ENCODE results near the gene TMEM18. TPM values are rescaled to one million over a fixed set of nuclear protein-coding genes. Genes with fewer than 3 reads are reported as not detected.

TMEM18 gene
- polyA plus RNA-seq, 1 of the 3 experiments (the other 2 are of a cell fraction), result 29.3 TPM

DNA sequence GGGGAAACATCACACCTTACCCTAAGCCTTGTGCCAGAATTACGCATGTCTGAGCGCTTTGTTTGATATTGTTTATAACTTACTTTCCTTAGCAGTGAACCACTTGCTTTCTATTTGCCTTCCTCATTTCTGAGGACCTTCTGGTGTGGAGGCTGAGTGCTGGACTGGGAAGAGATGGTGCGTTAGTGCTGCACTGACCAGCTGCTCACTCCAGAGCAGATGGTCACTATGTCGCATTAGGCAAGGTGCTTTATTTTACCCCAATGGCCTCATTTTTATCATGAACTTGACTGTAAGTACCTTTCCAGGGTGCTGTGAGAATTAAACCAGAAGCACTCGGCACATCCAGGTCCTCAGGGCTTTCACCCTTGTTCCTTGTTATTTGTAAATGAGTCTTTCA is 46.6 kb upstream of the TMEM18 start:
- H3K9me2 ChIP-seq, result no peaks in the 10 kb centered on the region
- no peak for TF ChIP-seq FOXJ3 (CRISPR knock-in tag; IDR thresholded peaks at IDR 0.05)
- TF ChIP-seq, protein P1, sequence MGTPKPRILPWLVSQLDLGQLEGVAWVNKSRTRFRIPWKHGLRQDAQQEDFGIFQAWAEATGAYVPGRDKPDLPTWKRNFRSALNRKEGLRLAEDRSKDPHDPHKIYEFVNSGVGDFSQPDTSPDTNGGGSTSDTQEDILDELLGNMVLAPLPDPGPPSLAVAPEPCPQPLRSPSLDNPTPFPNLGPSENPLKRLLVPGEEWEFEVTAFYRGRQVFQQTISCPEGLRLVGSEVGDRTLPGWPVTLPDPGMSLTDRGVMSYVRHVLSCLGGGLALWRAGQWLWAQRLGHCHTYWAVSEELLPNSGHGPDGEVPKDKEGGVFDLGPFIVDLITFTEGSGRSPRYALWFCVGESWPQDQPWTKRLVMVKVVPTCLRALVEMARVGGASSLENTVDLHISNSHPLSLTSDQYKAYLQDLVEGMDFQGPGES (IDR thresholded peaks at IDR 0.05; ENCODE audit: low read depth, low read length), result no peak
- TF ChIP-seq RFX5 (IDR thresholded peaks at IDR 0.05; ENCODE audit: low read length), result no peak
- TF ChIP-seq USF1 (IDR thresholded peaks at IDR 0.05; ENCODE audit: borderline replicate concordance, low read depth), result no peak
- TF ChIP-seq EZH2phosphoT487 (IDR thresholded peaks at IDR 0.05; ENCODE audit: borderline replicate concordance, low read depth), result no peak
- no peak for TF ChIP-seq SMC3 (IDR thresholded peaks at IDR 0.05; ENCODE audit: low read depth, low read length)
- TF ChIP-seq USF2 (IDR thresholded peaks at IDR 0.05; ENCODE audit: borderline replicate concordance, low read depth, low read length), result no peak
- TF ChIP-seq ZBTB33 (IDR thresholded peaks at IDR 0.05; ENCODE audit: borderline replicate concordance, low read depth), result no peak
- TF ChIP-seq EP300 (IDR thresholded peaks at IDR 0.05; ENCODE audit: borderline replicate concordance in 1 of 2, low read depth in 1 of 2, low read length in 1 of 2), result no peak
- TF ChIP-seq TEAD4 (IDR thresholded peaks at IDR 0.05; ENCODE audit: borderline replicate concordance, insufficient read depth), result no peak
- TF ChIP-seq YY1 (IDR thresholded peaks at IDR 0.05; ENCODE audit: low read depth), result no peak
- DNase-seq, result no peak
- H3K4me3 ChIP-seq (ENCODE audit: low read depth in 2 of 2, low read length in 1 of 2), result no peak overlapping the region
- H3K27me3 ChIP-seq (ENCODE audit: insufficient read depth), result no peaks in the 10 kb centered on the region; the same call in 1 of the 2 replicates
- no peaks in the 10 kb centered on the region for H3K9me3 ChIP-seq
- no peak overlapping the region for H3K27ac ChIP-seq (ENCODE audit: low read depth in 2 of 2, low read length in 1 of 2)
- peaks cover 0 to 8% of the 10 kb centered on the region in 2 experiments; a peak in 2 of 4 replicates for H3K4me1 ChIP-seq (ENCODE audit: control insufficient read depth in 1 of 2, insufficient read depth in 2 of 2, low read depth in 1 of 2, low read length in 1 of 2)
- no peak overlapping the region for H3K9ac ChIP-seq
- no peaks in the 10 kb centered on the region for H3F3A ChIP-seq (replicated peaks; ENCODE audit: insufficient read depth)
- no peaks in the 10 kb centered on the region for H3K79me2 ChIP-seq (ENCODE audit: insufficient read depth)
- H4K20me1 ChIP-seq (ENCODE audit: insufficient read depth), result no peaks in the 10 kb centered on the region
- ChIA-PET POLR2A (no interaction called here), CTCF (interaction anchor here (6.4 kb wide), 1 partner anchor 9 kb away, joined by 44 read pairs; no protein-coding TSS in a partner anchor)
- no peak overlapping the region for H3K4me2 ChIP-seq
- H2AFZ ChIP-seq (ENCODE audit: low read depth), result no peak overlapping the region
- no peaks in the 10 kb centered on the region for H3K36me3 ChIP-seq (replicated peaks in 1 of 2; ENCODE audit: control insufficient read depth in 1 of 2, insufficient read depth in 2 of 2, low read length in 1 of 2)
- 65% methylated on average over 5 of the region's 5 CpGs for WGBS (ENCODE audit: low lambda C conversion rate)

DNA sequence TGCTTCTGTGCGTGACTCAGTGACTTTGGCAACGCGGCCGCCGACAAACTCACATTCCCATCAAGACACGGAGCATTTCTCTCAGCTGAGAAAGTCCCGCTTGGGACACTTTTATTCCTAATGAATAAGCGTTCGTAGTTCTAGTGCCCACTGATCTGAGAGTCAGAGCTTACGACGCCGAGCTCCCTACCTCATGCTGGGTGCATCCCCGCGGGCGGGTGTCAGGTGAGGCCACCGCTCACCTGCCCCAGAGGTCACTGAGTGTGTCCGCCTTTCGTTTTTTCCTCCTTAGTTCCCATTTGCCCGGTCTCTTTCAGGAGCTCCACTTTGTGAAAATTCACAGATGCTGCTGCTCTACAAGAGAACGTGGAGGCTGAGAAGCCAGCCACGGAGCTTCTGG is 43.6 kb upstream of the TMEM18 start:
- Histone ChIP-seq H3K9ac (no peak overlapping the region), H3K9me3 (no peaks in the 10 kb centered on the region), H4K20me1 (ENCODE audit: insufficient read depth) (no peaks in the 10 kb centered on the region), H3K9me2 (no peaks in the 10 kb centered on the region), H3K79me2 (ENCODE audit: insufficient read depth) (no peaks in the 10 kb centered on the region), H3K4me1 (ENCODE audit: control insufficient read depth in 1 of 2, insufficient read depth in 2 of 2, low read depth in 1 of 2, low read length in 1 of 2) (peaks cover 0 to 8% of the 10 kb centered on the region in 2 experiments; a peak in 2 of 4 replicates), H3K27me3 (ENCODE audit: insufficient read depth) (no peaks in the 10 kb centered on the region; the same call in 1 of the 2 replicates), H3K27ac (ENCODE audit: low read depth in 2 of 2, low read length in 1 of 2) (no peak overlapping the region), H3K36me3 (replicated peaks in 1 of 2; ENCODE audit: control insufficient read depth in 1 of 2, insufficient read depth in 2 of 2, low read length in 1 of 2) (no peaks in the 10 kb centered on the region), H2AFZ (ENCODE audit: low read depth) (no peak overlapping the region), H3F3A (replicated peaks; ENCODE audit: insufficient read depth) (no peaks in the 10 kb centered on the region), H3K4me2 (no peak overlapping the region), H3K4me3 (ENCODE audit: low read depth in 2 of 2, low read length in 1 of 2) (no peak overlapping the region)
- POLR2A ChIA-PET, result no interaction called here
- 74% methylated on average over 21 of the region's 21 CpGs for WGBS (ENCODE audit: low lambda C conversion rate)
- DNase-seq, result no peak
- CTCF ChIA-PET, result interaction anchor here (1.0 to 1.2 kb wide), 3 partner anchors 10 to 830 kb away, joined by 3 read pairs; no protein-coding TSS in a partner anchor
- TF ChIP-seq MEF2A (IDR thresholded peaks at IDR 0.05; ENCODE audit: borderline replicate concordance, low read depth) (no peak), YY1 (IDR thresholded peaks at IDR 0.05; ENCODE audit: low read depth) (no peak), GATA2 (CRISPR knock-in tag; IDR thresholded peaks at IDR 0.05) (no peak), USF2 (IDR thresholded peaks at IDR 0.05; ENCODE audit: borderline replicate concordance, low read depth, low read length) (no peak), SIN3A (IDR thresholded peaks at IDR 0.05; ENCODE audit: borderline replicate concordance, low read depth, low read length) (no peak)

Measured in SK-N-SH (cell line).